Measurements from ENCODE around the gene TMEM244. TPM values are rescaled to one million over a fixed set of nuclear protein-coding genes. Genes with fewer than 3 reads are reported as not detected.

Gene TMEM244
- total and polyA plus RNA-seq, 9 of the 15 experiments (the other 6 are each of a cell fraction or from before 2014, with no cell fraction given): not detected

- no peak for DNase-seq (ENCODE audit: extremely low read depth in 1 of 4, low spot score in 3 of 4)
- no peak overlapping the region for H3K9ac ChIP-seq (ENCODE audit: insufficient read depth in 1 of 2, low read depth in 2 of 2, low read length in 2 of 2)
- no peaks in the 10 kb centered on the region for H3K9me1 ChIP-seq (ENCODE audit: control insufficient read depth, insufficient read depth, low read length)
- H3K79me2 ChIP-seq (ENCODE audit: control insufficient read depth, insufficient read depth, low read length): no peaks in the 10 kb centered on the region
- H3K4me2 ChIP-seq (ENCODE audit: insufficient read depth, low read length): no peak overlapping the region
- no peaks in the 10 kb centered on the region; a peak in 1 of 5 replicates for H3K27me3 ChIP-seq (ENCODE audit: control insufficient read depth in 2 of 2, insufficient read depth in 2 of 2, low read length in 2 of 2)
- POLR2A ChIA-PET: interaction anchor here (1.2 kb wide), 1 partner anchor 8 kb away, joined by 4 read pairs; no protein-coding TSS in a partner anchor
- ATAC-seq: no peak
- no peaks in the 10 kb centered on the region for H3K36me3 ChIP-seq (ENCODE audit: control insufficient read depth, insufficient read depth, low read length)
- H2AFZ ChIP-seq (ENCODE audit: low read depth, low read length): 0 out of 2 replicates have a peak overlapping the region, but pooled peaks have one; percentile 23
- no peaks in the 10 kb centered on the region; a peak in 1 of 5 replicates for H3K4me1 ChIP-seq (replicated peaks in 1 of 2; ENCODE audit: control insufficient read depth in 2 of 2, insufficient read depth in 2 of 2, low read length in 2 of 2)
- in situ Hi-C loops (cut with MboI) (no loop called here), intact Hi-C loops (cut with micrococcal nuclease) (no loop called here)
- BruUV-seq (replicated peaks): no TSS peak
- H3K4me3 ChIP-seq: no peak overlapping the region
- H3K9me3 ChIP-seq (replicated peaks; ENCODE audit: control insufficient read depth, insufficient read depth, low read depth, low read length): no peaks in the 10 kb centered on the region
- no peaks in the 10 kb centered on the region for H4K20me1 ChIP-seq (replicated peaks; ENCODE audit: control insufficient read depth, insufficient read depth, low read length)
- FAIRE-seq: no peak
- H3K27ac ChIP-seq (ENCODE audit: extremely low read depth, low read depth, low read length): no peak overlapping the region
- 9% methylated on average over 2 of the region's 2 CpGs for WGBS (ENCODE audit: insufficient coverage, low coverage, missing lambda C conversion rate)
- CTCF ChIA-PET (ENCODE audit: low intra/inter-chr PET ratio): no interaction called here
- no peak for TF ChIP-seq HDAC8 (tag; IDR thresholded peaks at IDR 0.05)
- TF ChIP-seq FOXO4 (CRISPR knock-in tag; IDR thresholded peaks at IDR 0.05): no peak
- TF ChIP-seq, protein P1, sequence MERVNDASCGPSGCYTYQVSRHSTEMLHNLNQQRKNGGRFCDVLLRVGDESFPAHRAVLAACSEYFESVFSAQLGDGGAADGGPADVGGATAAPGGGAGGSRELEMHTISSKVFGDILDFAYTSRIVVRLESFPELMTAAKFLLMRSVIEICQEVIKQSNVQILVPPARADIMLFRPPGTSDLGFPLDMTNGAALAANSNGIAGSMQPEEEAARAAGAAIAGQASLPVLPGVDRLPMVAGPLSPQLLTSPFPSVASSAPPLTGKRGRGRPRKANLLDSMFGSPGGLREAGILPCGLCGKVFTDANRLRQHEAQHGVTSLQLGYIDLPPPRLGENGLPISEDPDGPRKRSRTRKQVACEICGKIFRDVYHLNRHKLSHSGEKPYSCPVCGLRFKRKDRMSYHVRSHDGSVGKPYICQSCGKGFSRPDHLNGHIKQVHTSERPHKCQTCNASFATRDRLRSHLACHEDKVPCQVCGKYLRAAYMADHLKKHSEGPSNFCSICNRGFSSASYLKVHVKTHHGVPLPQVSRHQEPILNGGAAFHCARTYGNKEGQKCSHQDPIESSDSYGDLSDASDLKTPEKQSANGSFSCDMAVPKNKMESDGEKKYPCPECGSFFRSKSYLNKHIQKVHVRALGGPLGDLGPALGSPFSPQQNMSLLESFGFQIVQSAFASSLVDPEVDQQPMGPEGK (CRISPR knock-in tag; IDR thresholded peaks at IDR 0.05; ENCODE audit: borderline replicate concordance): no peak
- no peak for TF ChIP-seq RREB1 (CRISPR knock-in tag; IDR thresholded peaks at IDR 0.05)
- no peak for TF ChIP-seq ZNF165 (CRISPR knock-in tag; IDR thresholded peaks at IDR 0.05; ENCODE audit: borderline replicate concordance)
- no peak for TF ChIP-seq ZNF561 (CRISPR knock-in tag; conservative IDR thresholded peaks at IDR 0.05)
- TF ChIP-seq TCF7L2 (IDR thresholded peaks at IDR 0.05; ENCODE audit: low read depth, low read length): no peak
- TF ChIP-seq CBX5 (IDR thresholded peaks at IDR 0.05; ENCODE audit: borderline replicate concordance, low read depth): no peak
- TF ChIP-seq ARNT (IDR thresholded peaks at IDR 0.05): no peak
- TF ChIP-seq ZNF507 (tag; conservative IDR thresholded peaks at IDR 0.05): no peak
- TF ChIP-seq ZKSCAN1 (IDR thresholded peaks at IDR 0.05; ENCODE audit: low read depth, low read length): no peak
- TF ChIP-seq SP2 (IDR thresholded peaks at IDR 0.05; ENCODE audit: extremely low read depth, low read depth, low read length, poor library complexity, severe bottlenecking): no peak
- TF ChIP-seq BRD4 (IDR thresholded peaks at IDR 0.05): no peak
- TF ChIP-seq ERF (CRISPR knock-in tag; IDR thresholded peaks at IDR 0.05): no peak
- TF ChIP-seq FOXJ3 (CRISPR knock-in tag; IDR thresholded peaks at IDR 0.05): no peak
These were observed 65.9 kb downstream of the TMEM244 start for GRCh38 chr6:129795261-129795660.

Measured in K562 (cell line).